ENCODE data around the gene C1S.

Gene C1S

GRCh38 chr12:7018350-7019042, 42.0 kb upstream of the C1S start, which contains the start of gene LPCAT3:
Gene LPCAT3, minus strand, starts transcription at chr12:7018476. Its CDS starts 52 bp downstream, at chr12:7018424.
- H3K27ac ChIP-seq = peak within 1 kb of the TSS; percentile 90
- TF ChIP-seq ZFX (IDR thresholded peaks at IDR 0.05; ENCODE audit: borderline replicate concordance) (no peak), CTCF (IDR thresholded peaks at IDR 0.05) (peak; percentile 100)

- TF ChIP-seq CTCF (IDR thresholded peaks at IDR 0.05) (peak; percentile 71), ZFX (IDR thresholded peaks at IDR 0.05; ENCODE audit: borderline replicate concordance) (no peak)
- H3K27ac ChIP-seq = peak overlapping the region; percentile 90
Measured at GRCh38 chr12:7019043-7019569, 41.4 kb upstream of the C1S start.

- TF ChIP-seq CTCF (IDR thresholded peaks at IDR 0.05) (no peak), ZFX (IDR thresholded peaks at IDR 0.05; ENCODE audit: borderline replicate concordance) (no peak)
- no peak overlapping the region for H3K27ac ChIP-seq
Measured at GRCh38 chr12:7021956-7022355, 38.6 kb upstream of the C1S start.

- no peak overlapping the region for H3K27ac ChIP-seq
- TF ChIP-seq CTCF (IDR thresholded peaks at IDR 0.05) (no peak), ZFX (IDR thresholded peaks at IDR 0.05; ENCODE audit: borderline replicate concordance) (no peak)
Measured at GRCh38 chr12:7023114-7023513, 37.4 kb upstream of the C1S start.

- no peak overlapping the region for H3K27ac ChIP-seq
- TF ChIP-seq ZFX (IDR thresholded peaks at IDR 0.05; ENCODE audit: borderline replicate concordance) (no peak), CTCF (IDR thresholded peaks at IDR 0.05) (no peak)
Measured at GRCh38 chr12:7026854-7027253, 33.7 kb upstream of the C1S start.

GRCh38 chr12:7031306-7031705, 29.2 kb upstream of the C1S start:
- TF ChIP-seq ZFX (IDR thresholded peaks at IDR 0.05; ENCODE audit: borderline replicate concordance) = no peak
- no peak for TF ChIP-seq CTCF (IDR thresholded peaks at IDR 0.05)
- H3K27ac ChIP-seq = no peak overlapping the region

GRCh38 chr12:7032990-7033389, 27.5 kb upstream of the C1S start:
- no peak overlapping the region for H3K27ac ChIP-seq
- TF ChIP-seq ZFX (IDR thresholded peaks at IDR 0.05; ENCODE audit: borderline replicate concordance) = no peak
- no peak for TF ChIP-seq CTCF (IDR thresholded peaks at IDR 0.05)

Data from 22Rv1 (cell line).